Trophoblast cell (in vitro differentiated cells and primary cell): ENCODE results near the gene KCNIP4.

Source experiments
- DNase-seq, 2 donors: peaks; one replicate each; pipeline ENCODE4 v3.0.0-alpha.2; 2016
- H2AFZ ChIP-seq: 2 replicates; pipeline ENCODE4 v1.6.1; 2013; ENCODE audit warnings: low read length, moderate library complexity, mild to moderate bottlenecking; ENCODE audit not compliant: insufficient read depth, poor library complexity
- H2AK5ac ChIP-seq: 2 replicates; pipeline ENCODE4 v1.6.1; 2013; ENCODE audit warnings: mild to moderate bottlenecking, low read length
- H2BK120ac ChIP-seq: 2 replicates; pipeline ENCODE4 v1.6.1; 2013; ENCODE audit warnings: low read length, mild to moderate bottlenecking, moderate library complexity; ENCODE audit not compliant: insufficient read depth, poor library complexity
- H2BK12ac ChIP-seq: 2 replicates; pipeline ENCODE4 v1.6.1; 2013; ENCODE audit warnings: mild to moderate bottlenecking, low read length, moderate library complexity
- H2BK5ac ChIP-seq: 2 replicates; pipeline ENCODE4 v1.6.1; 2013; ENCODE audit warnings: low read length, low read depth, moderate library complexity, mild to moderate bottlenecking; ENCODE audit not compliant: poor library complexity
- H3K14ac ChIP-seq: 2 replicates; pipeline ENCODE4 v1.6.1; 2013; ENCODE audit warnings: mild to moderate bottlenecking, low read length
- H3K18ac ChIP-seq: 2 replicates; pipeline ENCODE4 v1.6.1; 2013; ENCODE audit warnings: mild to moderate bottlenecking, low read length
- H3K23ac ChIP-seq: 2 replicates; pipeline ENCODE4 v1.6.1; 2013; ENCODE audit warnings: low read length
- H3K27ac ChIP-seq: 2 replicates; pipeline ENCODE4 v1.5.1; 2013; ENCODE audit warnings: low read depth, mild to moderate bottlenecking, inconsistent platforms, low read length, moderate library complexity
- H3K27me3 ChIP-seq: 2 replicates; pipeline ENCODE4 v1.6.1; 2013; ENCODE audit warnings: inconsistent platforms, mild to moderate bottlenecking, low read length, moderate library complexity; ENCODE audit not compliant: insufficient read depth
- H3K36me3 ChIP-seq, 2 experiments: 1 replicate in 1 of 2; 2 replicates in 1 of 2; pipeline ENCODE4 v1.6.1; 2013; ENCODE audit warnings: low read length in 2 of 2, mild to moderate bottlenecking in 2 of 2, moderate library complexity in 1 of 2; ENCODE audit not compliant: insufficient read depth in 2 of 2, control insufficient read depth in 1 of 2
- H3K4ac ChIP-seq: 2 replicates; pipeline ENCODE4 v1.6.1; 2013; ENCODE audit warnings: low read depth, mild to moderate bottlenecking, low read length, moderate library complexity
- H3K4me1 ChIP-seq, 2 experiments: 1 replicate in 1 of 2; 2 replicates in 1 of 2; pipeline ENCODE4 v1.6.1; 2013; ENCODE audit warnings: low read length in 2 of 2, mild to moderate bottlenecking in 2 of 2, moderate library complexity in 1 of 2; ENCODE audit not compliant: insufficient read depth in 2 of 2, control insufficient read depth in 1 of 2
- H3K4me2 ChIP-seq: 2 replicates; pipeline ENCODE4 v1.6.1; 2013; ENCODE audit warnings: inconsistent platforms, mild to moderate bottlenecking, low read length, moderate library complexity
- H3K4me3 ChIP-seq: 2 replicates; pipeline ENCODE4 v1.5.1; 2013; ENCODE audit warnings: mild to moderate bottlenecking, low read depth, low read length, inconsistent platforms
- H3K79me1 ChIP-seq: one replicate; pipeline ENCODE4 v1.6.1; 2013; ENCODE audit warnings: low read length
- H3K79me2 ChIP-seq: 2 replicates; pipeline ENCODE4 v1.6.1; 2013; ENCODE audit warnings: low read length, mild to moderate bottlenecking; ENCODE audit not compliant: control insufficient read depth, insufficient read depth, poor library complexity
- H3K9ac ChIP-seq: 2 replicates; pipeline ENCODE4 v1.6.1; 2013; ENCODE audit warnings: mild to moderate bottlenecking, low read length
- H3K9me3 ChIP-seq: 2 replicates; pipeline ENCODE4 v1.6.1; 2013; ENCODE audit warnings: low read depth, mild to moderate bottlenecking, control low read depth, inconsistent platforms, low read length; ENCODE audit not compliant: insufficient read depth
- H4K12ac ChIP-seq: 2 replicates; pipeline ENCODE4 v1.6.1; 2013; ENCODE audit warnings: low read depth, mild to moderate bottlenecking, low read length, moderate library complexity
- H4K8ac ChIP-seq: 2 replicates; pipeline ENCODE4 v1.6.1; 2013; ENCODE audit warnings: low read depth, mild to moderate bottlenecking, low read length, moderate library complexity
- H4K91ac ChIP-seq: one replicate; pipeline ENCODE4 v1.6.1; 2013; ENCODE audit warnings: low read depth, mild to moderate bottlenecking, low read length, moderate library complexity
- WGBS: extraction: QIAGEN DNeasy Blood & Tissue Kit; methylation state at CpG from one replicate; pipeline ENCODE4 v1.1.7; 2013; ENCODE audit warnings: missing lambda C conversion rate; ENCODE audit not compliant: insufficient read length, insufficient coverage; ENCODE audit errors: extremely low coverage; 5-methylcytosine and 5-hydroxymethylcytosine counted together

The KCNIP4 gene

DNA sequence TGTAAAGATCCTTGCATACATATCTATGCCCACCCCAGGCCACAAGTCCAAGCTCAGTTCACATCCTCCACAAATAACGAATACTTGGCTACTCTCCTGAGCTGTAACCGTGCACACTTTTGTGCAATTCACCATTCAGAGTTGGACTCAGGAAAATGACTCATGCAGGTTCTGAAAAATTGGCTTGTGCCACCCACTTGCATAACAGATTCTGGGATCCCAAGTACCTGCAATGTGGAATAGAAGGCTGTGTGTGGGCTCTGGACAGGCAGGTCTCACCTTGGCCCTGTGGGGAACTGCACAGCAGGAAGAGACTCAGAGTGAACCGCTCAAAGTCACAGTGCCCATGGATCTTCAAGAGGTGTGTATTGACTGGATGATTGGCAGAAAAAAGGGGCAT lies 745.6 kb downstream of the KCNIP4 start:
- Histone ChIP-seq H4K12ac (no peak overlapping the region), H3K27me3 (no peaks in the 10 kb centered on the region), H2AFZ (no peak overlapping the region), H3K18ac (no peak overlapping the region), H3K79me1 (no peaks in the 10 kb centered on the region), H3K9me3 (no peaks in the 10 kb centered on the region), H2AK5ac (no peak overlapping the region), H2BK12ac (no peak overlapping the region), H3K4me1 (no peaks in the 10 kb centered on the region), H3K14ac (no peak overlapping the region), H3K79me2 (no peaks in the 10 kb centered on the region), H3K23ac (no peak overlapping the region), H4K91ac (no peak overlapping the region), H2BK120ac (no peak overlapping the region), H3K4me2 (no peak overlapping the region), H3K4ac (no peak overlapping the region), H4K8ac (no peak overlapping the region), H3K27ac (no peak overlapping the region), H2BK5ac (no peak overlapping the region), H3K9ac (no peak overlapping the region), H3K4me3 (no peak overlapping the region), H3K36me3 (no peaks in the 10 kb centered on the region)
- no CpG with 5 or more reads among the region's 3 CpGs for WGBS
- no peak for DNase-seq

DNA sequence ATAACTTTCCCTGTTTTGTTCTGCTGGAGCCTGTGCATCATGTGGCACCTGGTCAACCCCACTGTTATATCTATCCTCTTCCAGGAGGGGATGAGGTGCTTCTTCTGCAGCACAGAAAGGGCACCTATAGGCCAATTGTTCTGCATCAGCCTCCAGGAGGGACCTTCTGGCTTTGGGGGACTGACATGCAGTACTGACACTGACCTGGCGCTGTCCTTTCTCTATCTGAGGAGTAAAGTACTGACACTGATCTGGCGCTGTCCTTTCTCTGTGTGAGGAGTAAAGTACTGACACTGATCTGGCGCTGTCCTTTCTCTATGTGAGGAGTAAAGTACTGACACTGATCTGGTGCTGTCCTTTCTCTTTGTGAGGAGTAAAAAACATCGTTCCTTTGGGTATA lies 749.9 kb downstream of the KCNIP4 start:
- Histone ChIP-seq H3K23ac (no peak overlapping the region), H3K4ac (no peak overlapping the region), H2BK120ac (no peak overlapping the region), H3K79me1 (no peaks in the 10 kb centered on the region), H3K4me3 (no peak overlapping the region), H3K27me3 (no peaks in the 10 kb centered on the region), H2AFZ (no peak overlapping the region), H4K91ac (no peak overlapping the region), H3K4me1 (no peaks in the 10 kb centered on the region), H4K12ac (no peak overlapping the region), H2BK5ac (no peak overlapping the region), H3K27ac (no peak overlapping the region), H3K36me3 (no peaks in the 10 kb centered on the region), H3K18ac (no peak overlapping the region), H2AK5ac (no peak overlapping the region), H4K8ac (no peak overlapping the region), H3K79me2 (no peaks in the 10 kb centered on the region), H2BK12ac (no peak overlapping the region), H3K9ac (no peak overlapping the region), H3K9me3 (no peaks in the 10 kb centered on the region), H3K14ac (no peak overlapping the region), H3K4me2 (no peak overlapping the region)
- no CpG with 5 or more reads among the region's 4 CpGs for WGBS
- DNase-seq: no peak

DNA sequence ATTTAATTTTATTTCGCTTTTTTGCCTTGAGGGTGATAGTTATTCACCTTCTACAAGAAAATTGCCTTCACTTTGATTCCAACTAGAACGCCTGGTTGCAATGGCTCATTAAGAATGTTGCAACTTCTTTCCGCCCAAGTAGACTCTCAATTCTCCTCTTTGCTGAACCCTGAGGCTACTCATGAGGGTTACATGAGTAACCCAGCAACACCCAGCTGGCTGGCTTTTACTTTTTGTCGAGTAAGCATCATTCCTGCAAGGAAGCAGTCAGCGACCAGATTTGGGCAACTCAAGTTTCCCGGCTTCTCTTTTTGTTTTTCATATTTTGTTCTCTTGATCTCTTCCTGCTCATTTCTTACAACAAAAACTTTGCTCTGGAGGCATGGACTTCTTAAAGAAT lies 752.9 kb downstream of the KCNIP4 start:
- Histone ChIP-seq H3K9me3 (no peaks in the 10 kb centered on the region), H3K4me1 (no peaks in the 10 kb centered on the region), H3K23ac (no peak overlapping the region), H3K4ac (no peak overlapping the region), H3K79me2 (no peaks in the 10 kb centered on the region), H3K27ac (no peak overlapping the region), H2AFZ (no peak overlapping the region), H3K4me3 (no peak overlapping the region), H2BK120ac (no peak overlapping the region), H2BK5ac (no peak overlapping the region), H4K91ac (no peak overlapping the region), H2BK12ac (no peak overlapping the region), H3K27me3 (no peaks in the 10 kb centered on the region), H3K36me3 (no peaks in the 10 kb centered on the region), H3K18ac (no peak overlapping the region), H3K9ac (no peak overlapping the region), H3K4me2 (no peak overlapping the region), H3K79me1 (no peaks in the 10 kb centered on the region), H2AK5ac (no peak overlapping the region), H4K8ac (no peak overlapping the region), H4K12ac (no peak overlapping the region), H3K14ac (no peak overlapping the region)
- WGBS: no CpG with 5 or more reads among the region's 6 CpGs
- DNase-seq: peak in 1 of 2 donors; percentile 25

DNA sequence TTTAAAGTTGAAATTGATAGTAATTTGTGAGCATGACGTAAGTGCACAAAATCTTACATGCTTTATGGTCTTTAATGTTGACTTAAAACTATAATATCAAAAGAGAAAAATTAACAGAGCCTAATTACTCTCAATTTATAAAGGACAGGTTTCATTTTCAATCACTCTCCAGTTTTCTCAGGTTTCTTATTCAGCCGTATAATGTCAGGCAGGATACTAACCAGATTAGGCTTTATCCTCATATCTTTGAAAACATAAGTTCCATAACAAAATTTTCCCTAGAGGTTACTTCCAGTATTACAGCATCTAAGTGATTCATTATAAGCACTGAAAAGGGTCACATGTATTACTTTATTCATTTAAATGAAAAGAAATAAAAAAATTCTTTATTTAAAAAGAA lies 756.2 kb downstream of the KCNIP4 start:
- H3K79me2 ChIP-seq: no peaks in the 10 kb centered on the region
- H2AFZ ChIP-seq: no peak overlapping the region
- no peak overlapping the region for H3K4ac ChIP-seq
- H3K36me3 ChIP-seq: no peaks in the 10 kb centered on the region
- DNase-seq: no peak
- no CpG with 5 or more reads among the region's 2 CpGs for WGBS
- no peak overlapping the region for H2BK12ac ChIP-seq
- H3K4me3 ChIP-seq: no peak overlapping the region
- H3K23ac ChIP-seq: no peak overlapping the region
- no peak overlapping the region for H2AK5ac ChIP-seq
- H3K79me1 ChIP-seq: no peaks in the 10 kb centered on the region
- no peak overlapping the region for H3K4me2 ChIP-seq
- no peaks in the 10 kb centered on the region for H3K9me3 ChIP-seq
- H4K8ac ChIP-seq: no peak overlapping the region
- H3K18ac ChIP-seq: no peak overlapping the region
- H3K27ac ChIP-seq: no peak overlapping the region
- H4K12ac ChIP-seq: no peak overlapping the region
- H4K91ac ChIP-seq: no peak overlapping the region
- H3K9ac ChIP-seq: no peak overlapping the region
- no peak overlapping the region for H3K14ac ChIP-seq
- H3K4me1 ChIP-seq: no peaks in the 10 kb centered on the region
- H2BK5ac ChIP-seq: no peak overlapping the region
- no peaks in the 10 kb centered on the region for H3K27me3 ChIP-seq
- H2BK120ac ChIP-seq: no peak overlapping the region
